Subcutaneous abdominal adipose tissue (tissue), 5 donors: ENCODE data around the gene HSPB9.

Experiments used
- H3K27ac ChIP-seq: one replicate; pipeline ENCODE4 v1.7.0; 2013; ENCODE audit warnings: low read depth, mild to moderate bottlenecking, inconsistent platforms, low read length, moderate library complexity
- H3K27me3 ChIP-seq, 5 donors: one replicate each; pipeline ENCODE4 v1.7.0; 2013; ENCODE audit warnings: low read length in 5 of 5, inconsistent platforms in 1 of 5; ENCODE audit not compliant: control insufficient read depth in 5 of 5, insufficient read depth in 4 of 5
- H3K36me3 ChIP-seq, 5 donors: one replicate each; pipeline ENCODE4 v1.7.0; 2013; ENCODE audit warnings: low read length in 5 of 5; ENCODE audit not compliant: control insufficient read depth in 5 of 5, insufficient read depth in 5 of 5
- H3K4me1 ChIP-seq, 5 donors: one replicate each; pipeline ENCODE4 v1.7.0; 2013; ENCODE audit warnings: low read length in 5 of 5, mild to moderate bottlenecking in 3 of 5, moderate library complexity in 1 of 5; ENCODE audit not compliant: control insufficient read depth in 5 of 5, insufficient read depth in 5 of 5
- H3K4me3 ChIP-seq, 5 donors: one replicate each; pipeline ENCODE4 v1.7.0; 2013; ENCODE audit warnings: low read length in 5 of 5, low read depth in 1 of 5
- H3K9ac ChIP-seq, 5 donors: one replicate each; pipeline ENCODE4 v1.7.0; 2013; ENCODE audit warnings: low read length in 5 of 5, mild to moderate bottlenecking in 4 of 5, moderate library complexity in 3 of 5
- H3K9me3 ChIP-seq, 5 donors: one replicate each; pipeline ENCODE4 v1.7.0; 2013; ENCODE audit warnings: low read length in 5 of 5; ENCODE audit not compliant: control insufficient read depth in 5 of 5
- donor health status: healthy.
- donor health status: healthy.
- donor health status: healthy.
- donor health status: healthy.
- donor health status: healthy.

HSPB9 gene

DNA sequence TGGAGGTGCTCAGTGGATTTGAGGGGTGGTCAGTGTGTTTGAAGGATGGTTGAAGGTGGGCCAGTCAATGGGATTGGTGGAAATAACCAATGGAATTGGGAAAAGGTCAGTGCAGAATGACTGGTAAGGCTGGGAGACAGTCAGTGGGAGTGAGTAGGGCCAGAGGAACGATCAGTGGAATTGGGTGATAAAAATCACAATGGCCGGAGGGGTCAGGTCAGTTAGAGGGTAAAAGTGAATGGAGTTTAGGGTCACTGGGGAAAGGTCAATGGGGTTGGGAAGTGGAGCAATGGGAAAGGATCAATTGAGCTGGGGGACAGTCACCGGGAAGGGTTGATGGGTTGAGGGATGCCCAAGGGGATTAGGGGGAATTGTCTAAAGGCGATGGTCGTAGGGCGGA is 43.1 kb downstream of the HSPB9 start:
- Histone ChIP-seq H3K4me3 (no peak overlapping the region), H3K27me3 (no peaks in the 10 kb centered on the region), H3K4me1 (peaks cover 0 to 3% (median 0%) of the 10 kb centered on the region in 5 donors), H3K36me3 (no peaks in the 10 kb centered on the region), H3K9me3 (no peaks in the 10 kb centered on the region), H3K9ac (no peak overlapping the region), H3K27ac (no peak overlapping the region)

DNA sequence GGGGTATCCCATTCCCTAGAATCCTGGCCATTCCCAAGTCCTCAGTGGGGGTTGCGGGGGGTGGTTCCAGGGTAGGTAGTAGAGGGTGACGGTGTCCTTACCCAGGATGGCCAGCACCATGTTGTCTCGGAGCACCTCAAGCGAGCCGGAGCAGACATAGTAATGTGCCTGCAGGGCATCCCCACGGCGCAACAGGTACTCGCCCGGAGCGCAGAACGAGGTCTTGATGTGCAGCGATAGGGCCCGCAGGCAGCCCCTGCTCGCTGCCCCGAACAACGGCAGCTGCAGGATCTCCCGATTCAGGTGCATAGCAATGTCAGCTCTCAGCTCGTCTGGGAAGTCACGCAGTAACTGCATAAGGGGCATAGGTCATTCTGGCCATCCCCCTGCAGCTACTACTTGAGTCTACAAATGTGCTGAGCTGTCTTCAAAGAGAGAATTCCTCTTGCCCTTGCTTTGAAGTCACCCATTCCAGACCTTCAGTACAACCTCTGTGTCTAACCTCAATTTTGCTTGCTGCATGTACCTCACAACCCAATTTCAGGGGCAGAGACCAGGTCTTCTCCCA is 43.7 kb downstream of the HSPB9 start:
- H3K9me3 ChIP-seq = no peaks in the 10 kb centered on the region
- H3K36me3 ChIP-seq = no peaks in the 10 kb centered on the region
- H3K27ac ChIP-seq = no peak overlapping the region
- H3K4me1 ChIP-seq = peaks cover 0 to 3% (median 0%) of the 10 kb centered on the region in 5 donors
- H3K4me3 ChIP-seq = no peak overlapping the region
- H3K27me3 ChIP-seq = no peaks in the 10 kb centered on the region
- H3K9ac ChIP-seq = no peak overlapping the region

DNA sequence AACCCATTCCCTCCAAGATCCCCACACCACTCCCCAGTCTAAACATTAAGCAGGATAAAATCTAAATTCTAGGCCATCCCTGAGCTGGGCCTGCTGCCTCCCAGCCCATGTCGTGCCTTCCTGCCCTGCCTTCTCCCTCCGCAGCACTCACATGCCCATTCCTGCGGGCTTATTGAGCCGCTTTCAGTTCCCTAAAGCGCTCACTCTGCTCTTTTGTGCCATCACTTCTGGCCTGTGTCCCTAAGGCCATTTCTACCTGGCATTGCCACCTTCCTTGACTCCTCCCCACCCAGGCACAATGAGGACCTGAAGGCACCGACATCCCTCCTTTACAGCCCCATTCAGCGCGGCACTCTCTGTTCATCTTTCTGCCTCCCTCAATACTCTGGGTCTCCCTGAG is 45.2 kb downstream of the HSPB9 start:
- Histone ChIP-seq H3K4me1 (peaks cover 0 to 13% (median 0%) of the 10 kb centered on the region in 5 donors), H3K27ac (no peak overlapping the region), H3K9ac (no peak overlapping the region), H3K36me3 (no peaks in the 10 kb centered on the region), H3K9me3 (no peaks in the 10 kb centered on the region), H3K27me3 (no peaks in the 10 kb centered on the region), H3K4me3 (no peak overlapping the region)

DNA sequence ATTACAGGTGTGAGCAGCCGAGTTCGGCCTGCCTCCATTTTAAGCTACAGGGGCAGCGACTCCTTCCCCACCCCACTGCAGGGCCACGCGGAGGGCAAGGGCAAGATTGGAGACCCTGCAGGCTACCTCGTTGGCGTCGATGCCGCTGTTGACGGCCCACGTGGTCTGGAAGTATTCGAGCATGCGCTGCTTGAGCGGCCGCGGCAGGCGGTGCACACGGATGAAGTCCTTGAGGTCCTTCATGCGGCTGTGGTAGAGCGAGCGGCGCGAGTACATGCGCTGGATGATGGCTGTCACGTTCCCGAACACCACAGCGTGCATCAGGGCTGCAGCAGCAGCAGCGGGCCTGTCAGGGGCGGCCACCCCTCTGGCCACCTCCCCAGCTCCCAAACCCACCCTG is 46.7 kb downstream of the HSPB9 start:
- Histone ChIP-seq H3K4me3 (no peak overlapping the region), H3K27me3 (no peaks in the 10 kb centered on the region), H3K9me3 (no peaks in the 10 kb centered on the region), H3K4me1 (peaks cover 0 to 13% (median 0%) of the 10 kb centered on the region in 5 donors), H3K36me3 (no peaks in the 10 kb centered on the region), H3K9ac (no peak overlapping the region), H3K27ac (no peak overlapping the region)

DNA sequence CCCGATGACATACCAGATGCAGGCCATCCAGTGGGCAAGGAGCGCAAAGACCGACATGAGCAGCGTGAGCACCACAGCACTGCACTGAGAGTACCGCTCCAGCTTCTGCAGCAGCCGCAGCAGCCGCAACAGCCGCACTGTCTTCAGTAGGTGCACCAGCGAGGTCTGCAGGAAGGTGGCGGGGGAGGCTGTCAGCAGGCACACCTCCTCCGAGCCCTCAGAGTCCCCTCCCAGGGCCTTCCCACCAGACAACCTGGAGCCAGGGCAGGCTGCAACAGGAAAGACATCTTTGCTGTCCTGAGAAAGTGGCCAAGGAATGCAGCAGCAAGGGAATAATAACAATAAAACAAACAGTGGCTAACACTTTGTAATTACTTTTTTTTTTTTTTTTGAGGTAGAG is 49.2 kb downstream of the HSPB9 start:
- Histone ChIP-seq H3K4me3 (no peak overlapping the region), H3K4me1 (peaks cover 0 to 13% (median 0%) of the 10 kb centered on the region in 5 donors), H3K36me3 (no peaks in the 10 kb centered on the region), H3K27ac (no peak overlapping the region), H3K9me3 (no peaks in the 10 kb centered on the region), H3K9ac (no peak overlapping the region), H3K27me3 (no peaks in the 10 kb centered on the region)
